Measurements from ENCODE around the gene RORC. TPM values are rescaled to one million over a fixed set of nuclear protein-coding genes. Genes with fewer than 3 reads are reported as not detected.

RORC gene
- total RNA-seq, 1 experiment from 2014 or later = 0.19 TPM

GRCh38 chr1:151825751-151826660, 5.6 kb downstream of the RORC start:
- H3K36me3 Mint-ChIP-seq (ENCODE audit: insufficient read depth, unreplicated experiment) = no peaks in the 10 kb centered on the region
- intact Hi-C loops (cut with micrococcal nuclease; ENCODE audit: unreplicated experiment) = no loop called here
- no TSS peak for BruUV-seq (replicated peaks)
- H3K27ac Mint-ChIP-seq (ENCODE audit: unreplicated experiment) = no peak overlapping the region
- peaks cover 23% of the 10 kb centered on the region for H3K4me1 Mint-ChIP-seq (ENCODE audit: low read depth, unreplicated experiment)
- no peaks in the 10 kb centered on the region for H3K9me3 Mint-ChIP-seq (ENCODE audit: low read depth, unreplicated experiment)
- DNase-seq = no peak
- no peak for TF ChIP-seq CTCF (IDR thresholded peaks at IDR 0.05; ENCODE audit: unreplicated experiment)
- CTCF ChIA-PET = interaction anchor here (0.6 kb wide), 2 partner anchors 279 to 335 kb away, joined by 3 read pairs; no protein-coding TSS in a partner anchor
- no peak overlapping the region for H3K4me3 Mint-ChIP-seq (ENCODE audit: low read depth, unreplicated experiment)
- peaks cover 40% of the 10 kb centered on the region for H3K27me3 Mint-ChIP-seq (ENCODE audit: unreplicated experiment)

- H3K27me3 Mint-ChIP-seq (ENCODE audit: unreplicated experiment) = peaks cover 40% of the 10 kb centered on the region
- no peak for TF ChIP-seq CTCF (IDR thresholded peaks at IDR 0.05; ENCODE audit: unreplicated experiment)
Measured at GRCh38 chr1:151825204-151825603, 6.4 kb downstream of the RORC start.

GRCh38 chr1:151823175-151823574, 8.4 kb downstream of the RORC start:
- Mint-ChIP-seq H3K9me3 (ENCODE audit: low read depth, unreplicated experiment) (no peaks in the 10 kb centered on the region), H3K27me3 (ENCODE audit: unreplicated experiment) (peaks cover 40% of the 10 kb centered on the region), H3K4me1 (ENCODE audit: low read depth, unreplicated experiment) (peaks cover 8% of the 10 kb centered on the region), H3K36me3 (ENCODE audit: insufficient read depth, unreplicated experiment) (no peaks in the 10 kb centered on the region), H3K27ac (ENCODE audit: unreplicated experiment) (no peak overlapping the region), H3K4me3 (ENCODE audit: low read depth, unreplicated experiment) (no peak overlapping the region)
- intact Hi-C loops (cut with micrococcal nuclease; ENCODE audit: unreplicated experiment) = no loop called here
- BruUV-seq (replicated peaks) = no TSS peak
- no peak for DNase-seq
- no peak for TF ChIP-seq CTCF (IDR thresholded peaks at IDR 0.05; ENCODE audit: unreplicated experiment)
- CTCF ChIA-PET = no interaction called here

More at GRCh38 chr1:151825204-151825603, 6.4 kb downstream of the RORC start:
- no peak for DNase-seq
- peaks cover 21% of the 10 kb centered on the region for H3K4me1 Mint-ChIP-seq (ENCODE audit: low read depth, unreplicated experiment)
- no peak overlapping the region for H3K4me3 Mint-ChIP-seq (ENCODE audit: low read depth, unreplicated experiment)
- no TSS peak for BruUV-seq (replicated peaks)
- CTCF ChIA-PET = no interaction called here
- intact Hi-C loops (cut with micrococcal nuclease; ENCODE audit: unreplicated experiment) = no loop called here
- H3K36me3 Mint-ChIP-seq (ENCODE audit: insufficient read depth, unreplicated experiment) = no peaks in the 10 kb centered on the region
- H3K27ac Mint-ChIP-seq (ENCODE audit: unreplicated experiment) = no peak overlapping the region
- no peaks in the 10 kb centered on the region for H3K9me3 Mint-ChIP-seq (ENCODE audit: low read depth, unreplicated experiment)

- no peak overlapping the region for H3K27ac Mint-ChIP-seq (ENCODE audit: unreplicated experiment)
Measured at GRCh38 chr1:151822404-151822803, 9.2 kb downstream of the RORC start.

More at GRCh38 chr1:151822404-151822803, 9.2 kb downstream of the RORC start:
- H3K4me3 Mint-ChIP-seq (ENCODE audit: low read depth, unreplicated experiment) = no peak overlapping the region
- H3K9me3 Mint-ChIP-seq (ENCODE audit: low read depth, unreplicated experiment) = no peaks in the 10 kb centered on the region
- no peaks in the 10 kb centered on the region for H3K36me3 Mint-ChIP-seq (ENCODE audit: insufficient read depth, unreplicated experiment)
- H3K27me3 Mint-ChIP-seq (ENCODE audit: unreplicated experiment) = peaks cover 40% of the 10 kb centered on the region
- DNase-seq = no peak
- no TSS peak for BruUV-seq (replicated peaks)
- CTCF ChIA-PET = no interaction called here
- H3K4me1 Mint-ChIP-seq (ENCODE audit: low read depth, unreplicated experiment) = peaks cover 8% of the 10 kb centered on the region
- intact Hi-C loops (cut with micrococcal nuclease; ENCODE audit: unreplicated experiment) = no loop called here
- no peak for TF ChIP-seq CTCF (IDR thresholded peaks at IDR 0.05; ENCODE audit: unreplicated experiment)
